GM12878 (cell line): Measurements from ENCODE around the gene NEUROG2. TPM values are rescaled to one million over a fixed set of nuclear protein-coding genes. Genes with fewer than 3 reads are reported as not detected.
A peak's percentile ranks its signal among the peaks of the same experiment; 100 is the strongest.

ENCODE experiments used
- ATAC-seq: fragments of 200-7000 bp; cut with Tn5 transposase; 3 replicates; pipeline ENCODE4 v1.9.1; 2020; ENCODE audit warnings: mild to moderate bottlenecking, moderate library complexity
- BruUV-seq: library from RNA; stranded (reverse); fragments of 400-500 nt; replicated peaks from 2 replicates; lab custom pipeline; 2021; lab: Mats Ljungman, UMichigan
- CTCF ChIA-PET: fragments of 300-600 bp; sonication (Branson Sonifier 250); formaldehyde crosslinking; extraction: SDS; loops from one replicate; lab custom pipeline; 2021; ENCODE audit warnings: inconsistent platforms; lab: Yijun Ruan, JAX
- POLR2A ChIA-PET: fragments of 350-600 bp; formaldehyde crosslinking; extraction: SDS; loops from one replicate; lab custom pipeline; 2021; ENCODE audit warnings: inconsistent platforms; lab: Charles Lee
- RAD21 ChIA-PET: fragments of 300-600 bp; sonication (Branson Sonifier 250); formaldehyde crosslinking; loops from one replicate; lab custom pipeline; 2023; ENCODE audit warnings: antibody characterized with exemption; ENCODE audit not compliant: unreplicated experiment; lab: Charles Lee
- SMC1A ChIA-PET: fragments of 300-600 bp; sonication (Branson Sonifier 250); formaldehyde crosslinking; loops from one replicate; lab custom pipeline; 2023; ENCODE audit not compliant: unreplicated experiment, uncharacterized antibody; lab: Charles Lee
- DNase-seq: peaks from one replicate; pipeline ENCODE4 v3.0.0-alpha.2; 2011; ENCODE audit warnings: low read depth, low spot score
- FAIRE-seq: peaks from 3 replicates; lab custom pipeline; 2011; peaks lifted over from hg19 to GRCh38; lab: Jason Lieb, UNC
- H2AFZ ChIP-seq: 2 replicates; pipeline ENCODE4 v1.6.0; 2011; ENCODE audit warnings: low read depth, low read length, control low read depth; ENCODE audit not compliant: control insufficient read depth
- H3K27ac ChIP-seq: 2 replicates; pipeline ENCODE4 v1.5.1; 2011; ENCODE audit warnings: control low read depth; ENCODE audit not compliant: control insufficient read depth, insufficient read depth
- H3K27me3 ChIP-seq, 2 experiments: replicated peaks in 1 of 2; 2 replicates each; pipeline versions ENCODE4 v1.6.0 to v1.6.1; 2011; ENCODE audit warnings: low read length in 1 of 2; ENCODE audit not compliant: control insufficient read depth in 2 of 2, insufficient read depth in 2 of 2
- H3K36me3 ChIP-seq, 2 experiments: 2 replicates each; pipeline ENCODE4 v1.5.1; 2011; ENCODE audit warnings: low read length in 1 of 2; ENCODE audit not compliant: control insufficient read depth in 2 of 2, insufficient read depth in 2 of 2
- H3K4me1 ChIP-seq: 2 replicates; pipeline ENCODE4 v1.6.1; 2011; ENCODE audit warnings: mild to moderate bottlenecking, low read length, moderate library complexity, mixed read lengths; ENCODE audit not compliant: control insufficient read depth, insufficient read depth
- H3K4me2 ChIP-seq: 2 replicates; pipeline ENCODE4 v1.6.0; 2011; ENCODE audit warnings: control low read depth; ENCODE audit not compliant: control insufficient read depth, insufficient read depth
- H3K4me3 ChIP-seq: fragments of 200-600 bp; sonication (generic); 2 replicates; pipeline ENCODE4 v1.5.1; 2016
- H3K79me2 ChIP-seq: 2 replicates; pipeline ENCODE4 v1.6.0; 2011; ENCODE audit warnings: low read length; ENCODE audit not compliant: control insufficient read depth, insufficient read depth
- H3K9ac ChIP-seq: 2 replicates; pipeline ENCODE4 v1.8.0; 2011; ENCODE audit warnings: low read length, control low read depth, mixed read lengths; ENCODE audit not compliant: control insufficient read depth, insufficient read depth
- H3K9me3 ChIP-seq: replicated peaks from 3 replicates; pipeline ENCODE4 v1.5.1; 2011; ENCODE audit warnings: mild to moderate bottlenecking, low read length; ENCODE audit not compliant: control insufficient read depth, insufficient read depth
- H4K20me1 ChIP-seq: 2 replicates; pipeline ENCODE4 v1.6.0; 2011; ENCODE audit not compliant: control insufficient read depth, insufficient read depth
- ATF3 ChIP-seq: IDR thresholded peaks from 2 replicates; pipeline ENCODE4 v1.6.1; 2011; ENCODE audit warnings: low read depth, mild to moderate bottlenecking, low read length, moderate library complexity, borderline replicate concordance; ENCODE audit errors: extremely low read depth
- CHD2 ChIP-seq: IDR thresholded peaks from 2 replicates; pipeline ENCODE4 v1.6.1; 2011; ENCODE audit warnings: low read depth, low read length, improper control_type of control experiment, borderline replicate concordance
- CREM ChIP-seq: IDR thresholded peaks from 2 replicates; pipeline ENCODE4 v1.6.1; 2014; ENCODE audit warnings: antibody characterized with exemption, low read depth
- CTCF ChIP-seq, 3 experiments: IDR thresholded peaks in 2 of 3; conservative IDR thresholded peaks in 1 of 3; 2 replicates each; pipeline ENCODE4 v1.5.1; 2011; ENCODE audit warnings: low read depth in 3 of 3, low read length in 3 of 3, mild to moderate bottlenecking in 3 of 3, control low read depth in 2 of 3, moderate library complexity in 2 of 3, inconsistent platforms in 1 of 3, mixed read lengths in 1 of 3; ENCODE audit not compliant: control insufficient read depth in 2 of 3, insufficient read depth in 1 of 3; ENCODE audit errors: extremely low read depth in 1 of 3
- FOXM1 ChIP-seq: IDR thresholded peaks from 2 replicates; pipeline ENCODE4 v1.6.1; 2012; ENCODE audit warnings: low read depth, mild to moderate bottlenecking, inconsistent platforms, low read length, moderate library complexity
- MEF2B ChIP-seq: fragments of 450-650 bp; IDR thresholded peaks from 2 replicates; pipeline ENCODE4 v1.6.1; 2018; ENCODE audit warnings: mild to moderate bottlenecking, moderate library complexity; ENCODE audit not compliant: partially characterized antibody, poor library complexity, severe bottlenecking
- POLR2AphosphoS2 ChIP-seq: IDR thresholded peaks from 2 replicates; pipeline ENCODE4 v1.6.1; 2011; ENCODE audit warnings: low read depth, mild to moderate bottlenecking, low read length, improper control_type of control experiment, moderate library complexity
- USF1 ChIP-seq: IDR thresholded peaks from 2 replicates; pipeline ENCODE4 v1.6.1; 2011; ENCODE audit warnings: borderline replicate concordance, low read depth, mild to moderate bottlenecking, moderate library complexity, mixed read lengths, low read length; ENCODE audit not compliant: insufficient read depth; ENCODE audit errors: extremely low read length
- YY1 ChIP-seq: IDR thresholded peaks from 2 replicates; pipeline ENCODE4 v1.6.1; 2011; ENCODE audit warnings: low read depth, mild to moderate bottlenecking, low read length
- ZNF217 ChIP-seq: fragments of 450-650 bp; IDR thresholded peaks from 2 replicates; pipeline ENCODE4 v1.6.1; 2017; ENCODE audit warnings: antibody characterized with exemption, mild to moderate bottlenecking
- ZNF384 ChIP-seq: IDR thresholded peaks from 2 replicates; pipeline ENCODE4 v1.6.1; 2012; ENCODE audit warnings: low read depth, mild to moderate bottlenecking, low read length, improper control_type of control experiment, borderline replicate concordance
- WGBS: methylation state at CpG from one replicate; pipeline ENCODE4 v1.1.6; 2016; ENCODE audit warnings: low lambda C conversion rate; ENCODE audit not compliant: insufficient replicate concordance, insufficient coverage; ENCODE audit errors: missing lambda C conversion rate; 5-methylcytosine and 5-hydroxymethylcytosine counted together
- in situ Hi-C: fragments of 300-500 bp; cut with MboI; formaldehyde crosslinking; loops from 9 replicates; pipeline ENCODE4 v1.14.3; 2018; ENCODE audit warnings: mixed read lengths
- intact Hi-C: fragments of 100-400 bp; cut with micrococcal nuclease; formaldehyde crosslinking; loops from one replicate; pipeline ENCODE4 v1.14.2; 2022; ENCODE audit not compliant: unreplicated experiment
- polyA plus RNA-seq, 11 experiments: library from polyadenylated mRNA; depleted of rRNA in 4 of 11; unstranded in 6 of 11; stranded (reverse) in 5 of 11; fragments of >200 nt; fragmentation: Nextera tagmentation in 4 of 11; fragmentation: Illumina TruSeq in 1 of 11; extraction: Ambion mirVana in 4 of 11; extraction: Trizol in 1 of 11; gene quantifications; 1 replicate in 1 of 11; 2 replicates in 10 of 11; pipeline versions ENCODE4 v1.2.1 to v1.2.3, GENCODE V29; 2011 to 2016; ENCODE audit warnings: inconsistent platforms in 2 of 11, missing spikeins in 2 of 11, low read depth in 1 of 11
- total RNA-seq, 4 experiments: library from RNA; depleted of rRNA in 3 of 4; stranded (reverse); fragments of >200 nt in 3 of 4; fragmentation: Illumina TruSeq in 1 of 4; extraction: Trizol in 1 of 4; gene quantifications; 2 replicates each; pipeline versions ENCODE4 v1.2.1 to v1.2.3, GENCODE V29; 2013 to 2021

Gene NEUROG2
- total and polyA plus RNA-seq, 10 of the 15 experiments (the other 5 are each of a cell fraction or from before 2014, with no cell fraction given), result 0.53 to 3.3 (median 1.1) TPM

- TF ChIP-seq USF1, result no peak
- TF ChIP-seq MEF2B, result no peak
- TF ChIP-seq, all 136 proteins: peak for 0
These were observed 4.7 kb upstream of the NEUROG2 start (continued) for GRCh38 chr4:112520598-112521122.

GRCh38 chr4:112519689-112520597 lies 4.0 kb upstream of the NEUROG2 start:
- peak overlapping the region; percentile 59 for H2AFZ ChIP-seq
- H3K27me3 ChIP-seq, result no peaks in the 10 kb centered on the region; a peak in 3 of 4 replicates
- BruUV-seq, result no TSS peak
- H4K20me1 ChIP-seq, result no peaks in the 10 kb centered on the region
- ATAC-seq (no peak), FAIRE-seq (no peak), DNase-seq (no peak)
- RAD21 ChIA-PET, result interaction anchor here (0.6 to 2.2 kb wide), 9 partner anchors 42 to 874 kb away, joined by 3 to 6 read pairs (median 3); no protein-coding TSS in a partner anchor
- intact Hi-C loops, result loop anchor here (5.0 kb wide), 4 partner anchors 238 to 308 kb away; no protein-coding TSS in a partner anchor
- H3K27ac ChIP-seq, result no peak overlapping the region
- H3K36me3 ChIP-seq, result no peaks in the 10 kb centered on the region
- in situ Hi-C loops, result loop anchor here (5.0 kb wide), 2 partner anchors 198 to 418 kb away; no protein-coding TSS in a partner anchor
- peaks cover 7% of the 10 kb centered on the region for H3K4me1 ChIP-seq
- SMC1A ChIA-PET, result interaction anchor here (0.6 to 10.6 kb wide), 8 partner anchors 10 to 248 kb away, joined by 3 to 124 read pairs (median 4); no protein-coding TSS in a partner anchor
- H3K9ac ChIP-seq, result no peak overlapping the region
- peak overlapping the region; percentile 35 for H3K4me3 ChIP-seq
- H3K79me2 ChIP-seq, result no peaks in the 10 kb centered on the region
- 32% methylated on average over 21 of the region's 21 CpGs for WGBS
- POLR2A ChIA-PET, result interaction anchor here (0.8 to 1.0 kb wide), 2 partner anchors 200 to 236 kb away, joined by 3 read pairs; no protein-coding TSS in a partner anchor
- CTCF ChIA-PET, result interaction anchor here (0.7 to 13.9 kb wide), 14 partner anchors 16 to 442 kb away, joined by 3 to 221 read pairs (median 4); no protein-coding TSS in a partner anchor
- peak overlapping the region; percentile 90 for H3K4me2 ChIP-seq
- H3K9me3 ChIP-seq, result no peaks in the 10 kb centered on the region; the same call in 2 of the 3 replicates
- TF ChIP-seq CREM (0 out of 2 replicates have a peak, but pooled peaks have one; percentile 15), CHD2 (no peak), ZNF217 (no peak), YY1 (peak; percentile 54; the same call in 1 of the 2 replicates), CTCF (IDR thresholded peaks at IDR 0.05 in 2 of 3, conservative IDR thresholded peaks at IDR 0.05 in 1 of 3; ENCODE audit: control insufficient read depth in 2 of 3, extremely low read depth in 1 of 3, insufficient read depth in 1 of 3, low read depth in 3 of 3, low read length in 3 of 3) (peak; percentile 19 to 25 (median 21); a peak in 4 of 6 replicates), FOXM1 (no peak), ATF3 (no peak), ZNF384 (no peak), POLR2AphosphoS2 (no peak)
